ENCODE data around the gene CAPZA1. TPM values are rescaled to one million over a fixed set of nuclear protein-coding genes. Genes with fewer than 3 reads are reported as not detected.

Gene CAPZA1
- total RNA-seq, 2 donors from 2014 or later: 87.4 to 104 TPM

DNA sequence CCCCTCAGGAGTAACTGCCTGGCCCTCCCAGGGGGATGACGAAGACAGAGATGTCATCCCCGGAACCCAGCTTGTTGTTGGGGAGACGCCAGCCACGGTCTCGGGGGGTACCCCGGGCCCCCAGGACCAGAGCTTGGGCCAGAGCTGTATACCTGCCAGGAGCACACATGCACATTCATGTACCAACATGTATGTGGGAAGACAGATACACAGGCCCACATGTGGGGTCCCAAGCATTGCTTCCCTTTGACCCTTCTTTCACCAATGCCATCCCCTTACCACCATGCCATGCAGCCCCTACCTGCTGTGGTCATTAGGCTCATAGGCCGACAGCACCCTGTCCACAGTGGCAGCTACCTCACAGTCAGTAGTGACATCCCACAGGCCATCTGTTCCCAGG is 90.5 kb downstream of the CAPZA1 start:
- intact Hi-C loops (cut with DNase I): loop anchor here (10.0 kb wide), 1 partner anchor 365 kb away; the partner anchor contains the start of gene LRIG2
- Histone ChIP-seq H3K27me3 (replicated peaks; ENCODE audit: insufficient read depth) (no peaks in the 10 kb centered on the region), H3K4me3 (no peak overlapping the region), H3K4me1 (replicated peaks) (no peaks in the 10 kb centered on the region), H3K36me3 (no peaks in the 10 kb centered on the region), H3K9me3 (no peaks in the 10 kb centered on the region), H3K27ac (no peak overlapping the region)
- TF ChIP-seq, protein P1, sequence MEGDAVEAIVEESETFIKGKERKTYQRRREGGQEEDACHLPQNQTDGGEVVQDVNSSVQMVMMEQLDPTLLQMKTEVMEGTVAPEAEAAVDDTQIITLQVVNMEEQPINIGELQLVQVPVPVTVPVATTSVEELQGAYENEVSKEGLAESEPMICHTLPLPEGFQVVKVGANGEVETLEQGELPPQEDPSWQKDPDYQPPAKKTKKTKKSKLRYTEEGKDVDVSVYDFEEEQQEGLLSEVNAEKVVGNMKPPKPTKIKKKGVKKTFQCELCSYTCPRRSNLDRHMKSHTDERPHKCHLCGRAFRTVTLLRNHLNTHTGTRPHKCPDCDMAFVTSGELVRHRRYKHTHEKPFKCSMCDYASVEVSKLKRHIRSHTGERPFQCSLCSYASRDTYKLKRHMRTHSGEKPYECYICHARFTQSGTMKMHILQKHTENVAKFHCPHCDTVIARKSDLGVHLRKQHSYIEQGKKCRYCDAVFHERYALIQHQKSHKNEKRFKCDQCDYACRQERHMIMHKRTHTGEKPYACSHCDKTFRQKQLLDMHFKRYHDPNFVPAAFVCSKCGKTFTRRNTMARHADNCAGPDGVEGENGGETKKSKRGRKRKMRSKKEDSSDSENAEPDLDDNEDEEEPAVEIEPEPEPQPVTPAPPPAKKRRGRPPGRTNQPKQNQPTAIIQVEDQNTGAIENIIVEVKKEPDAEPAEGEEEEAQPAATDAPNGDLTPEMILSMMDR (IDR thresholded peaks at IDR 0.05): no peak
- TF ChIP-seq POLR2AphosphoS5 (IDR thresholded peaks at IDR 0.05) (no peak), POLR2A (IDR thresholded peaks at IDR 0.05) (no peak)
- WGBS: 87% methylated on average over 7 of the region's 7 CpGs
- DNase-seq (ENCODE audit: low spot score): no peak

DNA sequence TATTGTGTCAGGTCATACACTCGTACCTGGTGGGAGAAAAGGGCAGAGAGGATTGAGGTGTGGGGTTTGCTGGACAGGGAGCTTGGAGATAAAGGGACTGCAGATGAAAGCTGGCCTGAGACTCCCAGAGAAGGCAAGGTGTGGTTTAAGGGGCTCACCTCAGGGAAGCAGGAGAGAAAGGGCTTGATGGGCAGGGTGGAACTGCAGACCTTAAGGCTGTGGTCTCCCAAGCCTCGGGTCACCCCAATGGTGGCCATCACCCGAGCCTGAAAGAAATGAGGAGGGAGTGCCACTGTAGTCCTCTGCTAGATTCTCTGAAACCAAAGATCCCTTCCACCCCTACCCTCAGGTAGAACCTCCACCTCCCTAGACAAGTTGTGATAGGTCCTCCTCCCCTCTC is 91.0 kb downstream of the CAPZA1 start:
- Histone ChIP-seq H3K4me3 (no peak overlapping the region), H3K9me3 (no peaks in the 10 kb centered on the region), H3K27ac (no peak overlapping the region), H3K36me3 (no peaks in the 10 kb centered on the region), H3K27me3 (replicated peaks; ENCODE audit: insufficient read depth) (no peaks in the 10 kb centered on the region), H3K4me1 (replicated peaks) (no peaks in the 10 kb centered on the region)
- 94% methylated on average over 3 of the region's 3 CpGs for WGBS
- TF ChIP-seq POLR2AphosphoS5 (IDR thresholded peaks at IDR 0.05) (no peak), POLR2A (IDR thresholded peaks at IDR 0.05) (no peak)
- TF ChIP-seq, protein P1 (IDR thresholded peaks at IDR 0.05): no peak
- DNase-seq (ENCODE audit: low spot score): no peak
- intact Hi-C loops (cut with DNase I): loop anchor here (10.0 kb wide), 1 partner anchor 364 kb away; the partner anchor contains the start of gene LRIG2

DNA sequence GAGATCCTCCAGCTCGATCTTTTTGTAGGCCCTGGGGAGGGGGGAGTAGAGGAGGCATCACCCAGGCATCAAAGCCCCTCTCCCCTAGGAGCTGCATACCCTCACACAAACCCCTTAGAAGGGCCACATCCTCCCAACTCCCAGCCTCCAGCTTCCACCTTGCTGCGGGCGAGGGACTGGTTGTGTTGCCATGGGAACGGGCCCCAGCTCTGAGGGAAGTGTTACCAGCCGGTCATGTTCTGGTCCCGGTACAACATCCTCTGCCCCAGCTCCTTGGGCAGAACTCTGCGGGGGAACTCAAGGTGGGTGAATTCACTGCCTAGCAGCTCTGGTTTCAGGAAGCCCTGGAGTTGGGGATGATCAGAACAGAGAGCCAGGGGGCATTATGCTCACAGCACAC is 91.4 kb downstream of the CAPZA1 start:
- intact Hi-C loops (cut with DNase I): loop anchor here (10.0 kb wide), 1 partner anchor 364 kb away; the partner anchor contains the start of gene LRIG2
- WGBS: 72% methylated on average over 7 of the region's 7 CpGs
- no peaks in the 10 kb centered on the region for H3K27me3 ChIP-seq (replicated peaks; ENCODE audit: insufficient read depth)

DNA sequence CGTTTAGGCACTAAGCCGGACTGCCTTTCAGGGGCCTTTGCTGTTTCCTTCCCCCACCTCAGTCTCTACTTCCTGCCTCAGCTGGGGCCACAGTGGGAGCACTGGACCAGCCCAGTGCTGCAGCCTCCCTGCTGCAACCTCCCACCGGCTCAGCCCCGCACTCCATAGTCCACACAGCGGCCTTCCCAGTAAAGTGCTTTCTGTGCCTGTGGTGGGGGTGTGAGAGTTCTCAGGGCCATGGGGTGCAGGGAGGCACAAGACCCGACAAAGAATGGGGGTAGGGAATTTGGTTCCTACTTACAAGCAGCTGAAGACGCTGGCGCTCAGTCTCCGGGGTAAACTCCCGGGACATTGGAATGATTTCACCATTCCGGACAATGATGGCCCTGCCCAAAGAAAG is 92.0 kb downstream of the CAPZA1 start:
- H3K27ac ChIP-seq: no peak overlapping the region
- no peaks in the 10 kb centered on the region for H3K27me3 ChIP-seq (replicated peaks; ENCODE audit: insufficient read depth)
- WGBS: 84% methylated on average over 11 of the region's 11 CpGs
- H3K36me3 ChIP-seq: no peaks in the 10 kb centered on the region
- no peak overlapping the region for H3K4me3 ChIP-seq
- DNase-seq (ENCODE audit: low spot score): no peak
- no peaks in the 10 kb centered on the region for H3K9me3 ChIP-seq
- TF ChIP-seq POLR2A (IDR thresholded peaks at IDR 0.05) (no peak), POLR2AphosphoS5 (IDR thresholded peaks at IDR 0.05) (no peak)
- TF ChIP-seq, protein P1 (IDR thresholded peaks at IDR 0.05): no peak
- peaks cover 4% of the 10 kb centered on the region for H3K4me1 ChIP-seq (replicated peaks)
- intact Hi-C loops (cut with DNase I): loop anchor here (10.0 kb wide), 1 partner anchor 363 kb away; the partner anchor contains the start of gene LRIG2

More for the DNA sequence above, 91.4 kb downstream of the CAPZA1 start:
- DNase-seq (ENCODE audit: low spot score): no peak
- Histone ChIP-seq H3K36me3 (no peaks in the 10 kb centered on the region), H3K9me3 (no peaks in the 10 kb centered on the region), H3K4me3 (no peak overlapping the region), H3K27ac (no peak overlapping the region), H3K4me1 (replicated peaks) (peaks cover 2% of the 10 kb centered on the region)
- TF ChIP-seq, protein P1 (IDR thresholded peaks at IDR 0.05): no peak
- no peak for TF ChIP-seq POLR2A (IDR thresholded peaks at IDR 0.05)
- no peak for TF ChIP-seq POLR2AphosphoS5 (IDR thresholded peaks at IDR 0.05)

DNA sequence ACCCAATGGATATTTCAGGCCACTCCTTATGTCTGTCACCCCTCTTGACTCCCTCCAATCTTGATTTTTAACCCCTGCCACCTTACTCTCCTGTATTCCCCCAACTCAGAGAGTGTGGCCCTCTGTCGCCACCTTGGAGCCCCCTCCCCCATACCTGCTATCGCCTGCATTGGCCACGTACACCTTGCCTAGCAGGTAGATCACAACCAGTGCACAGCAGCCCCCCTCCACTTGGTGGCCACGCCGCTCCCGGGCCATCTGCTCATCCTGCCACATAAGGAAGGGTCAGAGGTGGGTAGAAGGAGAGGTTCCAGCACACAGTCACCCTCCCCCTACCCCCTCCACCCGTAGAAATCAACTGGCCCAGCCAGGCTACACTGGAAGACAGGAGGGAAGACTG is 92.6 kb downstream of the CAPZA1 start:
- no peak for DNase-seq (ENCODE audit: low spot score)
- no peak for TF ChIP-seq POLR2A (IDR thresholded peaks at IDR 0.05)
- no peak for TF ChIP-seq POLR2AphosphoS5 (IDR thresholded peaks at IDR 0.05)
- TF ChIP-seq, protein P1 (IDR thresholded peaks at IDR 0.05): no peak
- intact Hi-C loops (cut with DNase I): loop anchor here (10.0 kb wide), 1 partner anchor 363 kb away; the partner anchor contains the start of gene LRIG2
- Histone ChIP-seq H3K4me1 (replicated peaks) (peaks cover 4% of the 10 kb centered on the region), H3K9me3 (no peaks in the 10 kb centered on the region), H3K27ac (no peak overlapping the region), H3K36me3 (no peaks in the 10 kb centered on the region), H3K4me3 (no peak overlapping the region), H3K27me3 (replicated peaks; ENCODE audit: insufficient read depth) (no peaks in the 10 kb centered on the region)
- 94% methylated on average over 7 of the region's 7 CpGs for WGBS
